Endothelial cell of umbilical vein (primary cell): ENCODE results near the gene RGS9BP. TPM values are rescaled to one million over a fixed set of nuclear protein-coding genes. Genes with fewer than 3 reads are reported as not detected.
"Not testable (repeated sequence)": the region's sequence is repeated elsewhere in the genome, so short reads cannot be mapped to it uniquely, and the experiment has no call there.

Experiments
- BruUV-seq: library from RNA; stranded (reverse); fragments of 400-500 nt; replicated peaks from 2 replicates; lab custom pipeline; 2021; lab: Mats Ljungman, UMichigan
- CTCF ChIA-PET: fragments of 300-600, 350-600 bp; sonication (Branson Sonifier 250); formaldehyde crosslinking; loops from one replicate; lab custom pipeline; 2021; ENCODE audit warnings: antibody characterized with exemption, inconsistent platforms; lab: Charles Lee
- POLR2A ChIA-PET: fragments of 300-600, 350-600 bp; sonication (Branson Sonifier 250); formaldehyde crosslinking; loops from one replicate; lab custom pipeline; 2021; ENCODE audit warnings: antibody characterized with exemption, inconsistent platforms; lab: Charles Lee
- DNase-seq: peaks from one replicate; pipeline ENCODE4 v3.0.0-alpha.2; 2011; ENCODE audit warnings: low read depth, low spot score
- FAIRE-seq: peaks from 2 replicates; lab custom pipeline; 2011; peaks lifted over from hg19 to GRCh38; lab: Jason Lieb, UNC
- H2AFZ ChIP-seq: 2 replicates; pipeline ENCODE4 v1.6.0; 2012; ENCODE audit warnings: low read depth, low read length, control low read depth, inconsistent platforms
- H3K27ac ChIP-seq: 2 replicates; pipeline ENCODE4 v1.5.1; 2011; ENCODE audit warnings: low read depth, mild to moderate bottlenecking, control low read depth, low read length, moderate library complexity; ENCODE audit not compliant: insufficient read depth
- H3K27me3 ChIP-seq, 2 experiments: 2 replicates each; pipeline versions ENCODE4 v1.6.0 to v1.6.1; 2011; ENCODE audit warnings: low read length in 2 of 2, mixed read lengths in 1 of 2; ENCODE audit not compliant: control insufficient read depth in 2 of 2, insufficient read depth in 2 of 2
- H3K36me3 ChIP-seq, 2 experiments: 2 replicates in 1 of 2; 3 replicates in 1 of 2; pipeline ENCODE4 v1.5.1; 2011; ENCODE audit warnings: low read length in 2 of 2, mild to moderate bottlenecking in 1 of 2, moderate library complexity in 1 of 2; ENCODE audit not compliant: control insufficient read depth in 2 of 2, insufficient read depth in 2 of 2; ENCODE audit errors: extremely low read depth in 1 of 2
- H3K4me1 ChIP-seq: 3 replicates; pipeline ENCODE4 v1.5.1; 2011; ENCODE audit warnings: mild to moderate bottlenecking, low read length; ENCODE audit not compliant: control insufficient read depth, insufficient read depth; ENCODE audit errors: extremely low read depth
- H3K4me2 ChIP-seq: 2 replicates; pipeline ENCODE4 v1.6.1; 2011; ENCODE audit warnings: low read length, control low read depth, mixed read lengths; ENCODE audit not compliant: insufficient read depth
- H3K4me3 ChIP-seq, 3 experiments: fragments of 200-600 bp in 1 of 3; sonication (generic), shearing (Covaris generic) in 1 of 3; replicated peaks in 1 of 3; 2 replicates each; pipeline ENCODE4 v1.5.1; 2011 to 2016; ENCODE audit warnings: control low read depth in 3 of 3, low read length in 3 of 3, mild to moderate bottlenecking in 2 of 3, inconsistent platforms in 1 of 3, low read depth in 1 of 3, moderate library complexity in 1 of 3; ENCODE audit not compliant: insufficient read depth in 1 of 3
- H3K79me2 ChIP-seq: 2 replicates; pipeline ENCODE4 v1.6.0; 2012; ENCODE audit warnings: low read length, inconsistent platforms; ENCODE audit not compliant: control insufficient read depth, insufficient read depth
- H3K9ac ChIP-seq: replicated peaks from 2 replicates; pipeline ENCODE3; 2011; ENCODE audit warnings: low read length, control low read depth; ENCODE audit not compliant: insufficient read depth; ENCODE audit errors: extremely low read depth
- H3K9me1 ChIP-seq: replicated peaks from 3 replicates; pipeline ENCODE4 v1.6.0; 2011; ENCODE audit warnings: mild to moderate bottlenecking, low read length; ENCODE audit not compliant: control insufficient read depth, insufficient read depth; ENCODE audit errors: extremely low read depth
- H3K9me3 ChIP-seq: replicated peaks from 2 replicates; pipeline ENCODE4 v1.5.1; 2012; ENCODE audit warnings: low read length, inconsistent platforms; ENCODE audit not compliant: control insufficient read depth, insufficient read depth
- H4K20me1 ChIP-seq: replicated peaks from 2 replicates; pipeline ENCODE3; 2011; ENCODE audit warnings: mild to moderate bottlenecking, low read length; ENCODE audit not compliant: control insufficient read depth, insufficient read depth; ENCODE audit errors: extremely low read depth
- CTCF ChIP-seq, 2 donors: IDR thresholded peaks; 1 replicate in 1 of 2; 2 replicates in 1 of 2; pipeline ENCODE4 v1.5.1; 2011; ENCODE audit warnings: low read length in 2 of 2, mild to moderate bottlenecking in 2 of 2, moderate library complexity in 2 of 2, control low read depth in 1 of 2, inconsistent platforms in 1 of 2, low read depth in 1 of 2; ENCODE audit not compliant: insufficient read depth in 1 of 2; ENCODE audit errors: extremely low read depth in 1 of 2
- EZH2 ChIP-seq: IDR thresholded peaks from 2 replicates; pipeline ENCODE4 v1.6.1; 2012; ENCODE audit warnings: borderline replicate concordance, low read depth, mild to moderate bottlenecking, moderate library complexity, low read length, inconsistent platforms; ENCODE audit not compliant: severe bottlenecking
- GATA2 ChIP-seq: IDR thresholded peaks from 2 replicates; pipeline ENCODE4 v1.7.0; 2011; ENCODE audit warnings: low read depth, mild to moderate bottlenecking, moderate library complexity, mixed read lengths, low read length; ENCODE audit not compliant: insufficient read length, insufficient read depth
- JUN ChIP-seq: IDR thresholded peaks from 2 replicates; pipeline ENCODE4 v1.6.1; 2011; ENCODE audit warnings: borderline replicate concordance, low read depth; ENCODE audit not compliant: insufficient read length, insufficient read depth
- MAX ChIP-seq: IDR thresholded peaks from 2 replicates; pipeline ENCODE4 v1.6.1; 2011; ENCODE audit not compliant: insufficient read depth, insufficient read length
- MYC ChIP-seq: IDR thresholded peaks from one replicate; pipeline ENCODE4 v1.6.1; 2011; ENCODE audit warnings: mild to moderate bottlenecking, low read depth, low read length
- POLR2A ChIP-seq: IDR thresholded peaks from 2 replicates; pipeline ENCODE4 v1.6.1; 2012; ENCODE audit warnings: low read depth, mild to moderate bottlenecking, control low read depth, low read length
- POLR2AphosphoS5 ChIP-seq: IDR thresholded peaks from 2 replicates; pipeline ENCODE4 v1.6.1; 2012; ENCODE audit warnings: low read depth, mild to moderate bottlenecking, control low read depth, low read length, moderate library complexity; ENCODE audit not compliant: insufficient read depth
- dilution Hi-C: fragments of 300-500 bp; cut with MboI; formaldehyde crosslinking; loops from one replicate; pipeline ENCODE4 v1.15.0; 2019; ENCODE audit warnings: low sequenced_read_pairs; ENCODE audit not compliant: extremely low pct_ligation_motif_present
- intact Hi-C: fragments of 100-400 bp; cut with micrococcal nuclease; formaldehyde crosslinking; loops from one replicate; pipeline ENCODE4 v1.10.0; 2022
- polyA plus RNA-seq, 4 experiments: library from polyadenylated mRNA; depleted of rRNA in 3 of 4; stranded (reverse) in 3 of 4; unstranded in 1 of 4; fragments of >200 nt; gene quantifications; 2 replicates each; pipeline versions ENCODE4 v1.2.1 to v1.2.3, GENCODE V29; 2011 to 2012; ENCODE audit warnings: missing spikeins in 1 of 4
- total RNA-seq: library from RNA; stranded (reverse); gene quantifications from 2 replicates; pipeline ENCODE4 v1.2.3, GENCODE V29; 2021

RGS9BP gene
- total and polyA plus RNA-seq, 2 donors (not counting 3 experiments of a cell fraction or from before 2014, with no cell fraction given): 0.15 TPM; not detected in 1

GRCh38 chr19:32700129-32700528, 24.5 kb downstream of the RGS9BP start:
- FAIRE-seq, dilution Hi-C loops, BruUV-seq: not testable (repeated sequence)

GRCh38 chr19:32702010-32702409, 26.4 kb downstream of the RGS9BP start:
- H2AFZ ChIP-seq: no peak overlapping the region
- H3K79me2 ChIP-seq: peaks cover 58% of the 10 kb centered on the region
- H4K20me1 ChIP-seq: no peaks in the 10 kb centered on the region
- no TSS peak for BruUV-seq
- ChIA-PET POLR2A (no interaction called here), CTCF (no interaction called here)
- no peak overlapping the region for H3K9ac ChIP-seq
- H3K36me3 ChIP-seq: peaks cover 0 to 10% of the 10 kb centered on the region in 2 experiments
- H3K4me2 ChIP-seq: no peak overlapping the region
- H3K9me3 ChIP-seq: no peaks in the 10 kb centered on the region
- no peak overlapping the region for H3K4me3 ChIP-seq
- no peak overlapping the region for H3K27ac ChIP-seq
- intact Hi-C loops (no loop called here), dilution Hi-C loops (no loop called here)
- no peak for FAIRE-seq
- H3K27me3 ChIP-seq: no peaks in the 10 kb centered on the region
- no peak for TF ChIP-seq GATA2
- TF ChIP-seq EZH2: no peak
- no peak for TF ChIP-seq MYC
- no peak for TF ChIP-seq POLR2A
- TF ChIP-seq JUN: no peak
- no peak for TF ChIP-seq POLR2AphosphoS5
- no peak for TF ChIP-seq MAX
- no peak for TF ChIP-seq CTCF (IDR thresholded peaks at IDR 0.05; ENCODE audit: extremely low read depth in 1 of 2, insufficient read depth in 1 of 2, low read depth in 1 of 2, low read length in 2 of 2)
- no peak for DNase-seq
- no peaks in the 10 kb centered on the region for H3K9me1 ChIP-seq
- no peaks in the 10 kb centered on the region for H3K4me1 ChIP-seq

More at GRCh38 chr19:32700129-32700528, 24.5 kb downstream of the RGS9BP start:
- CTCF ChIA-PET: interaction anchor here (0.9 kb wide), 1 partner anchor 23 kb away, joined by 3 read pairs; no protein-coding TSS in a partner anchor
- H4K20me1 ChIP-seq, H3K4me1 ChIP-seq, H3K27ac ChIP-seq, H3K4me2 ChIP-seq, H3K27me3 ChIP-seq, H2AFZ ChIP-seq, H3K9me3 ChIP-seq, H3K4me3 ChIP-seq, intact Hi-C loops, H3K9me1 ChIP-seq, DNase-seq, POLR2A ChIA-PET, H3K36me3 ChIP-seq, H3K9ac ChIP-seq: not testable (repeated sequence)
- H3K79me2 ChIP-seq: peaks cover 68% of the 10 kb centered on the region

- H3K4me3 ChIP-seq, H3K4me1 ChIP-seq, H4K20me1 ChIP-seq, H3K9me1 ChIP-seq, intact Hi-C loops, H3K9ac ChIP-seq, DNase-seq, BruUV-seq, H2AFZ ChIP-seq, POLR2A ChIA-PET, H3K27ac ChIP-seq, H3K9me3 ChIP-seq, H3K4me2 ChIP-seq, FAIRE-seq, H3K27me3 ChIP-seq, H3K36me3 ChIP-seq, CTCF ChIA-PET, dilution Hi-C loops: not testable (repeated sequence)
- H3K79me2 ChIP-seq: peaks cover 47% of the 10 kb centered on the region
Measured at GRCh38 chr19:32704006-32704405, 28.4 kb downstream of the RGS9BP start.
